Posterior cingulate gyrus (tissue), 11 donors: ENCODE measurements around the gene PKNOX1.
A peak's percentile ranks its signal among the peaks of the same experiment; 100 is the strongest.
"Not testable (repeated sequence)": the region's sequence is repeated elsewhere in the genome, so short reads cannot be mapped to it uniquely, and the experiment has no call there.

Experiments
- DNase-seq, 10 donors: peaks; one replicate each; pipeline versions ENCODE4 v3.0.0 to v3.0.0-alpha.2; 2020 to 2021; ENCODE audit warnings: mixed read lengths in 3 of 10
- intact Hi-C: fragments of 100-400 bp; cut with DNase I; formaldehyde crosslinking; loops from one replicate; pipeline ENCODE4 v1.15.1; 2023

PKNOX1 gene

GRCh38 chr21:43075170-43076022 is 101.0 kb downstream of the PKNOX1 start, which contains the start of gene CBS:
Gene CBS (minus strand): TSS chr21:43075835. CDS start chr21:43072193, 3,642 bp downstream.
- DNase-seq, result not testable (repeated sequence)

GRCh38 chr21:43076023-43076637 is 101.8 kb downstream of the PKNOX1 start:
- intact Hi-C loops, DNase-seq: not testable (repeated sequence)

More at GRCh38 chr21:43075170-43076022, 101.0 kb downstream of the PKNOX1 start, which contains the start of gene CBS:
- intact Hi-C loops, result not testable (repeated sequence)

GRCh38 chr21:43076643-43077042 is 102.3 kb downstream of the PKNOX1 start:
- DNase-seq, result peak in 1 of 10 donors; percentile 12
- intact Hi-C loops, result not testable (repeated sequence)

GRCh38 chr21:43082587-43083300 is 108.4 kb downstream of the PKNOX1 start:
- intact Hi-C loops, DNase-seq: not testable (repeated sequence)
